HG03108 (cell line): ENCODE measurements around the gene NRAS.
A peak's percentile ranks its signal among the peaks of the same experiment; 100 is the strongest.

Experiments
- ATAC-seq: cut with Tn5 transposase; IDR thresholded peaks from one replicate; pipeline ENCODE4 v1.9.1; 2021; ENCODE audit warnings: moderate library complexity; ENCODE audit not compliant: unreplicated experiment

The NRAS gene

GRCh38 chr1:114685851-114686250 is 30.7 kb downstream of the NRAS start:
- ATAC-seq, result no peak

GRCh38 chr1:114677691-114678090 is 38.9 kb downstream of the NRAS start:
- ATAC-seq, result no peak

DNA sequence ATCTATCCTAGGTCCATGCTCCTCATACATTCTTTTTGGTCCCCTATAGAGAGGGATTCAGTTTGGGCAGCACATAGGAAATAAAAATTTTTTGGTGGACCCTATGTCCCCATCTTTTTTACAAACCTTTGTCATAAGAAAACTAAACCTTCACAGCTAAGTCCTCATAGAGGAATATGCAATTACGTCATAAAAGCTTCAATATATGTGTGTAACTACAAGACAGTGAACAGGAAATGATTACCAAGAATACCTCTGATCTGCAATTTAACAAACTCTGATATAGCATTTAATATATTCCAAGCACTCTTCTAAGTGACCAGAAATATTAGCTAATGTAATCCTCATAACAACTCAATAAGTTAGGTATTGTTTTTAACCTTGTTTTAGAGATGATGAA is 40.5 kb downstream of the NRAS start:
- ATAC-seq, result no peak

- no peak for ATAC-seq
These were observed 44.7 kb downstream of the NRAS start for GRCh38 chr1:114671939-114672275.

DNA sequence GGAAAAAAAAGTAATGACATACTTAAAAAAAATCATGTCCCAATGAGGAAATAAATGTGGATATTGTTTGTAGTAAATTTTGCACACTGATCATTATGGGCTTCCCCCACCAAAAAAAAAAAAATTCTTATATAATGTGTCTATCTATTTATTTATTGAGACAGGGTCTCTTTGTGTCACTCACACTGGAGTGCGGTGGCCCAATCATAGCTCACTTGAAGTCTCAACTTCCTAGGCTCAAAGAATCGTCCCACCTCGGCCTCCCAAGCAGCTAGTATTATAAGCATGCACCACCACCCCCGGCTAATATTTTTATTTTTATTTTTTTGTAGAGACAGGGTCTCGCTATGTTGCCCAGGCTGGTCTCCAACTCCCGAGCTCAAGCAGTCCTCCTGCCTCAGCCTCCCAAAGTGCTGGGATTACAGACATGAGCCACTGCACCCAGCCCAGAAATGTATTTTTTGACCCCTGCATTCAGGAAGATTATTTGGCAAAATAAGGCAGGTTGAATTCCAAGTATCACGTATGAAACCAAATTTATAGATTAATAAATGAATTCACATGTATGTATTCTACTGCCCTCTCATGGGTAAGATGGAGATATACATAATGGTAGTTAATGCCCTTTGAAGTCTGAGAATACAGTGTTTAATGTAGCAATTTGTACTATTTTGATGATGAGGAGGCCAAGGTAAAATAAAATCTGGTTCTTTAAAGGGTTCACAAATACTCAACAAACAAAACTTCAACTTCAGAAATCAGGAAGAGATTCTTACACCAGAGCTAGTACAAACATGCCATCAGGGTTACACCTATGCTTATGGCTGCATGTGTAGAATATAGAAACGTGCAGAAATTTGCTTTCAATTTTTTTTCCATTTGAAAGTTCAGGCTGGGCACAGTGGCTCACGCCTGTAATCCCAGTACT is 45.3 kb downstream of the NRAS start:
- no peak for ATAC-seq

GRCh38 chr1:114670083-114671010 is 46.2 kb downstream of the NRAS start:
- ATAC-seq, result peak; percentile 98

DNA sequence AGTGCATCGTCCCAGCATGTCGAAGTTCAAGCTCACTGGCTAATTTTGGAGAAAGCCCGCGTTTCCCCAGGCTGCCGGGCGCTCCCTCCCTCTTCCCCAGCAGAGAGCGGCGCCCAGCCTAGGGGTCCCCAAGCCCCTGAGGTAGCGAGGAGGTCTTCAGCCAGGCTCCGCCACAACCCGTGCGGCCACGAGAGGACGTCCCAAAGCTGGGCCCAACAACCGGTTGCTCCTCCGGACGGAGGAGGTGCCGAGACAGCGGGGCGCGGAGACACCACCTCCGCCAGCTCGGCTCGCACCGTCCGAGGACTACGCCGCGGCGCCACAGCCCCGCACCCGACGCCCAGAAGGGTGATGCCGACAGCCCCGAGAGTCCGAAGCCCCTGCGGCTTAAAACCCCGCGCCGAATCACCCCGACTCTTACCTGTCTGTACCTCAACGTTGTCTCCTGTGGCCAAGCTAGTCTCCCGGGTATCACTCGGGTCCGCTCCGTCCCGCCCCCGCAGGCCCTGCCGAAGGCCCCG is 46.9 kb downstream of the NRAS start, which contains the start of gene DENND2C:
Gene DENND2C, minus strand, starts transcription at position 488 of the 521 bp plus-strand sequence. CDS start 44,065 bp downstream, outside the sequence.
- ATAC-seq, result peak; percentile 49

DNA sequence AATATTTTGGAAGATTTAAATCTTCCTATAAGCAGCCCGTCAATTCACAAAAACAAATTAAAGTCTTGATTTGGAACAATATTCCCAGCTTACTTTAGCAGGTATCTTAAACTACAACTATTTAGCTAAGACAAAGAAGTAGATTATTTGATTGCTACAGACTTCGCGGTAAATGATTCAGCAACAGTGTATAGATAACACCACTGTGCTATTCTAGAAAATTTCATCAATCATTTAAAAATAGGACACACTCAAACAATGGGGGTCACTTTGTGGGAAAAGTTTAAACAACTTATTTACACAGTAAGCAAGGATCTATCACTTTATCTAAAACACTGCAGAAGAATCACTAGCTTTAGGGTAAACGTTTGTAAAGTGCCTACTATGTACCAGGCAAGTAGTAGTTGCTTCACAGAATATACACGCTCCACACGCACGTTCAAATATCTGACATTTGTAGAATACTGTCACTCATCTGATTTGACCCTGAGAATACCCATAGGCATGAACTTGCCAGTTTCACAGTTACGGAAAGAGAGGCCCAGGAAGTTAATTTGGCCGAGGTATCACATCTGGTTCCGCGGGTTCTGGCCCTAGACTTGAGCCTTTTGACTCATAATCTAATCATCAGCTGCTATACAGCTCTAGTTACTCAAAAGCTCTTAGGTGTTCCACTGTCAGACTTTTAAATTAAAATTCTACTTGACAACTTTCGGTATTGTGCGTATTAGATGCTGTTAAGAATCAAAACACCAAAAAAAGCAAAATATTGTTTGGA is 47.6 kb downstream of the NRAS start:
- no peak for ATAC-seq

GRCh38 chr1:114668373-114668772 is 48.2 kb downstream of the NRAS start:
- no peak for ATAC-seq

DNA sequence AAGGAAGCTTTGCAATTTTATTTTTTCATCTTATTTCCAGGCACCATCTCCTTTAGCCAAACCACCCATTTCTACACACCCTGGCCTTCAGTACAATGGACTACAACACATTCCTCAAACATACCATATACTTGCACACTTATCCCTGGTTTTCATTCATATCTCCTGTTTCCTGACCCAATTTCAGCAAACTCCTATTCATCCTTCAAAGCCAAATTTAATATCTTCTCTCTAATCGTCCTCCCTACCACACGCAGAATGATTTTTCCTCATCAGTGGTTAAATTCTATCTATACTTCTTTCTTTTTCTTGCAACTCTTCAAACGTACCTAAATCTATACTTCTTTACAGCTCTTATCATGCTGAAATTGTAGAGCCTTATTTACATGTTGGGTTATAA is 49.6 kb downstream of the NRAS start:
- ATAC-seq, result no peak

GRCh38 chr1:114660238-114660637 is 56.3 kb downstream of the NRAS start:
- no peak for ATAC-seq
